OCI-LY3 (cell line): ENCODE results near the gene ETV6.

Experiments
- H2AFZ ChIP-seq: fragments of 200-600, 300-600 bp; shearing (Covaris generic); 2 replicates; pipeline ENCODE4 v1.6.0; 2014; ENCODE audit warnings: antibody characterized with exemption, low read depth, low read length
- H3K27ac ChIP-seq: fragments of 200-600, 300-600 bp; sonication (generic); 2 replicates; pipeline ENCODE4 v1.5.1; 2014; ENCODE audit warnings: mild to moderate bottlenecking, low read length, moderate library complexity, mixed read lengths
- H3K27me3 ChIP-seq: fragments of 200-600, 300-600 bp; sonication (generic); 2 replicates; pipeline ENCODE4 v1.6.1; 2014; ENCODE audit warnings: low read depth, low read length, mixed read lengths
- H3K36me3 ChIP-seq: fragments of 200-600, 300-600 bp; sonication (generic); replicated peaks from 2 replicates; pipeline ENCODE3; 2014; ENCODE audit warnings: low read depth, low read length, mixed read lengths
- H3K4me1 ChIP-seq: fragments of 300-600, 200-600 bp; sonication (generic); 2 replicates; pipeline ENCODE4 v1.6.1; 2014; ENCODE audit warnings: low read length, mixed read lengths
- H3K4me2 ChIP-seq: fragments of 200-600, 300-600 bp; sonication (generic); 2 replicates; pipeline ENCODE4 v1.6.1; 2014; ENCODE audit warnings: low read length, mixed read lengths
- H3K4me3 ChIP-seq: fragments of 300-600, 200-600 bp; sonication (generic); 2 replicates; pipeline ENCODE4 v1.5.1; 2014; ENCODE audit warnings: antibody characterized with exemption, mild to moderate bottlenecking, low read length, moderate library complexity
- H3K79me2 ChIP-seq: fragments of 300-600, 200-600 bp; shearing (Covaris generic); 2 replicates; pipeline ENCODE4 v1.6.1; 2014; ENCODE audit warnings: mild to moderate bottlenecking, low read length, mixed read lengths
- H3K9ac ChIP-seq: fragments of 300-600, 200-600 bp; shearing (Covaris generic); 2 replicates; pipeline ENCODE4 v1.6.0; 2014; ENCODE audit warnings: mild to moderate bottlenecking, low read length, moderate library complexity
- H3K9me3 ChIP-seq: fragments of 200-600, 300-600 bp; shearing (Covaris generic); 2 replicates; pipeline ENCODE4 v1.6.1; 2014; ENCODE audit warnings: low read length, mixed read lengths; ENCODE audit not compliant: insufficient read depth
- H4K20me1 ChIP-seq: fragments of 200-600, 300-600 bp; sonication (generic); 2 replicates; pipeline ENCODE4 v1.6.1; 2016; ENCODE audit warnings: low read length, mixed read lengths; ENCODE audit not compliant: insufficient read depth
- CTCF ChIP-seq: fragments of 200-600, 300-600 bp; sonication (generic); IDR thresholded peaks from 2 replicates; pipeline ENCODE4 v1.5.1; 2014; ENCODE audit warnings: antibody characterized with exemption, low read length, low read depth
- EZH2phosphoT487 ChIP-seq: fragments of 200-600 bp; shearing (Covaris generic); IDR thresholded peaks from 2 replicates; pipeline ENCODE4 v1.6.1; 2018; ENCODE audit warnings: antibody characterized with exemption, mixed run types, low read depth

Gene ETV6

GRCh38 chr12:11761869-11762567 lies 112.5 kb downstream of the ETV6 start:
- no peaks in the 10 kb centered on the region for H3K9me3 ChIP-seq
- peak overlapping the region; percentile 96 for H3K27ac ChIP-seq
- peaks cover 99% of the 10 kb centered on the region for H3K4me1 ChIP-seq
- H3K4me3 ChIP-seq, result peak overlapping the region; percentile 50; the same call in 1 of the 2 replicates
- no peaks in the 10 kb centered on the region for H3K27me3 ChIP-seq
- peak overlapping the region; percentile 66 for H3K4me2 ChIP-seq
- no peak for TF ChIP-seq CTCF
- TF ChIP-seq EZH2phosphoT487, result no peak
- no peak overlapping the region for H2AFZ ChIP-seq
- H3K9ac ChIP-seq, result peak overlapping the region; percentile 86
- H4K20me1 ChIP-seq, result no peaks in the 10 kb centered on the region
- H3K79me2 ChIP-seq, result peaks cover 73% of the 10 kb centered on the region
- H3K36me3 ChIP-seq, result peaks cover 16% of the 10 kb centered on the region

- Histone ChIP-seq H3K36me3 (peaks cover 11% of the 10 kb centered on the region), H3K4me1 (peaks cover 99% of the 10 kb centered on the region), H3K4me2 (peak overlapping the region; percentile 66), H2AFZ (no peak overlapping the region), H3K9me3 (no peaks in the 10 kb centered on the region), H3K9ac (peak overlapping the region; percentile 86), H3K27me3 (no peaks in the 10 kb centered on the region), H4K20me1 (no peaks in the 10 kb centered on the region), H3K27ac (peak overlapping the region; percentile 96), H3K4me3 (peak overlapping the region; percentile 50), H3K79me2 (peaks cover 73% of the 10 kb centered on the region)
- no peak for TF ChIP-seq CTCF
- no peak for TF ChIP-seq EZH2phosphoT487
These were observed 113.4 kb downstream of the ETV6 start for GRCh38 chr12:11762723-11763326.

DNA sequence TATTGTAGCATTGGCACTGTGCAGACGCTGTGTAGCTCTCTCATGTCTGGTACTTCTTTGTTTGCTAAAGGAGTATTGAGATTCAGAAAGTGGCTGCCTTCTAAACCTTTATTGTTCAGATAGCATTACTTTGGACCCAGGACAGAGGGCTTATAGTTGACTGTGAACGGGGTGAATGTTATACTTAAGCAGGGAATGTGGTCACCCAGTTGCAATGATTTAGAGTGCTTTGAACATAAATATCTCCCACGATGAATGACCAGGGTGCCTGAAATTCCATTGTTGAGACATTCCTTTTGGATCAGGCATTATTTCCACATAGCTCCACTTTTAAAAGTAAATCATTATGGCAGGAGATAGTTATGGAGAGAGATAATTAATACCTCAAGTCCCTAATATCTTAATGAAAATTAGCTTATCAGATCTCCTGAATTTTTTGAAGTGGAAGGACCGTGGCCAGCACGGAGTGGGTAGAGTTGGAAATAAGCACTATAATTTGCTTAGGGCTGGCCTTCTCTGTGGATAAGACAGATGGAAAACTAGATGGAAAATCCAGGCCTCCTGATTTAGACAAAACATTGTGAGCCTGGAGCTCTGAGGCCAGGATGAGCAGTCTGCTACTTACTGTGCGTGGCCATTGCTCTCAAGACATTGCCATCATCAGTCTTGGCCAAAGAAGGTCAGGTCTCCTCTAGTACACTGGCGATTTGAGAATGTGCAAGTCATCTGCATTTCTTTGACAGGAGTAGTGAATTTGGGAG lies 114.5 kb downstream of the ETV6 start:
- Histone ChIP-seq H4K20me1 (no peaks in the 10 kb centered on the region), H3K9ac (peak overlapping the region; percentile 86), H3K79me2 (peaks cover 76% of the 10 kb centered on the region), H3K36me3 (peaks cover 10% of the 10 kb centered on the region), H3K9me3 (no peaks in the 10 kb centered on the region), H3K27ac (peak overlapping the region; percentile 96), H3K4me2 (peak overlapping the region; percentile 66), H3K4me1 (peaks cover 99% of the 10 kb centered on the region), H3K4me3 (peak overlapping the region; percentile 50; the same call in 1 of the 2 replicates), H3K27me3 (no peaks in the 10 kb centered on the region), H2AFZ (no peak overlapping the region)
- TF ChIP-seq EZH2phosphoT487, result no peak
- no peak for TF ChIP-seq CTCF

GRCh38 chr12:11764837-11765236 lies 115.4 kb downstream of the ETV6 start:
- H3K4me2 ChIP-seq, result peak overlapping the region; percentile 66
- H4K20me1 ChIP-seq, result no peaks in the 10 kb centered on the region
- peak overlapping the region; percentile 40 for H3K4me3 ChIP-seq
- H2AFZ ChIP-seq, result no peak overlapping the region
- peak overlapping the region; percentile 96 for H3K27ac ChIP-seq
- peaks cover 10% of the 10 kb centered on the region for H3K36me3 ChIP-seq
- no peaks in the 10 kb centered on the region for H3K27me3 ChIP-seq
- TF ChIP-seq EZH2phosphoT487, result no peak
- peaks cover 100% of the 10 kb centered on the region for H3K4me1 ChIP-seq
- no peaks in the 10 kb centered on the region for H3K9me3 ChIP-seq
- H3K9ac ChIP-seq, result peak overlapping the region; percentile 86
- H3K79me2 ChIP-seq, result peaks cover 78% of the 10 kb centered on the region
